Peyer's patch (tissue), 4 donors: Measurements from ENCODE around the gene C3AR1.
"Not testable (repeated sequence)": the region's sequence is repeated elsewhere in the genome, so short reads cannot be mapped to it uniquely, and the experiment has no call there.

Experiments used
- POLR2A ChIP-seq, 2 donors: fragments of 450-650 bp; IDR thresholded peaks; one replicate each; pipeline ENCODE4 v1.5.1; 2017; ENCODE audit warnings: antibody characterized with exemption in 2 of 2, mild to moderate bottlenecking in 2 of 2, moderate library complexity in 2 of 2
- TF ChIP-seq, protein P1 (sequence below), 6 experiments: fragments of 450-650 bp in 4 of 6; fragments of 200-600 bp in 2 of 6; sonication (generic) in 1 of 6; IDR thresholded peaks; one replicate each; pipeline ENCODE4 v1.5.1; 2017 to 2019; ENCODE audit warnings: antibody characterized with exemption in 6 of 6, mild to moderate bottlenecking in 3 of 6, moderate library complexity in 1 of 6

DNA sequence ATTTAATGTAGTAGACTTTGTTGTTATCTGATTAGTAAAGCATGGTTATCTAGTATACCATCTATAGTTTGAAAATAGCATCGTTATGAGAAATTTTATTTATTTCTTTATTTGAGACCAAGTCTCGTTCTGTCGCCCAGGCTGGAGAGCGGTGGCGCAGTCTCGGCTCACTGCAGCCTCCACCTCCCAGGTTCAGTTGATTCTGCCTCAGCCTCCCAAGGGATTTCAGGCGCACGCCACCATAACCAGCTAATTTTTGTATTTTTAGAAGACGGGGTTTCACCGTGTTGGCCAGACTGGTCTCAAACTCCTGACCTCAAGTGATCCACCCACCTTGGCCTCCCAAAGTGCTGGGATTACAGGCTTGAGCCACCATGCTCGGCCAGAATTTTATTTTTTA, 23.1 kb upstream of the C3AR1 start:
- TF ChIP-seq, protein P1, sequence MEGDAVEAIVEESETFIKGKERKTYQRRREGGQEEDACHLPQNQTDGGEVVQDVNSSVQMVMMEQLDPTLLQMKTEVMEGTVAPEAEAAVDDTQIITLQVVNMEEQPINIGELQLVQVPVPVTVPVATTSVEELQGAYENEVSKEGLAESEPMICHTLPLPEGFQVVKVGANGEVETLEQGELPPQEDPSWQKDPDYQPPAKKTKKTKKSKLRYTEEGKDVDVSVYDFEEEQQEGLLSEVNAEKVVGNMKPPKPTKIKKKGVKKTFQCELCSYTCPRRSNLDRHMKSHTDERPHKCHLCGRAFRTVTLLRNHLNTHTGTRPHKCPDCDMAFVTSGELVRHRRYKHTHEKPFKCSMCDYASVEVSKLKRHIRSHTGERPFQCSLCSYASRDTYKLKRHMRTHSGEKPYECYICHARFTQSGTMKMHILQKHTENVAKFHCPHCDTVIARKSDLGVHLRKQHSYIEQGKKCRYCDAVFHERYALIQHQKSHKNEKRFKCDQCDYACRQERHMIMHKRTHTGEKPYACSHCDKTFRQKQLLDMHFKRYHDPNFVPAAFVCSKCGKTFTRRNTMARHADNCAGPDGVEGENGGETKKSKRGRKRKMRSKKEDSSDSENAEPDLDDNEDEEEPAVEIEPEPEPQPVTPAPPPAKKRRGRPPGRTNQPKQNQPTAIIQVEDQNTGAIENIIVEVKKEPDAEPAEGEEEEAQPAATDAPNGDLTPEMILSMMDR (IDR thresholded peaks at IDR 0.05) = not testable (repeated sequence)
- TF ChIP-seq POLR2A (IDR thresholded peaks at IDR 0.05) = not testable (repeated sequence)
